A673 (cell line): ENCODE measurements around the gene DMGDH.

Experiments used
- CTCF ChIP-seq: fragments of 300-800, 200-600 bp; sonication (generic); conservative IDR thresholded peaks from 2 replicates; pipeline ENCODE4 v1.5.1; 2017; ENCODE audit warnings: low read depth, mild to moderate bottlenecking, antibody characterized with exemption, low read length, moderate library complexity, mixed read lengths
- EZH2 ChIP-seq: fragments of 200-600 bp; sonication (generic); IDR thresholded peaks from 2 replicates; pipeline ENCODE4 v1.6.1; 2017; ENCODE audit warnings: borderline replicate concordance, low read depth, mild to moderate bottlenecking, mixed read lengths, antibody characterized with exemption, low read length; ENCODE audit not compliant: poor library complexity, severe bottlenecking

- TF ChIP-seq CTCF (no peak), EZH2 (no peak)
Observed at GRCh38 chr5:79042188-79042587, 27.3 kb downstream of the DMGDH start.
